Endometrial microvascular endothelial cells (primary cell): ENCODE measurements around the gene ANTXR2. TPM values are rescaled to one million over a fixed set of nuclear protein-coding genes. Genes with fewer than 3 reads are reported as not detected.

Source experiments
- in situ Hi-C: cut with HindIII; loops from 2 replicates; pipeline ENCODE4 v1.10.0; 2017; ENCODE audit warnings: low sequenced_read_pairs, low pct_unique_long_range_greater_than_20kb; ENCODE audit errors: inconsistent ontology term
- total RNA-seq: library from RNA; depleted of rRNA; stranded (reverse); fragments of >200 nt; gene quantifications from one replicate; pipeline ENCODE4 v1.2.3, GENCODE V29; 2015; ENCODE audit errors: inconsistent ontology term

The ANTXR2 gene
- total RNA-seq, 1 donor from 2014 or later = 28.5 TPM

GRCh38 chr4:79958466-79959264, 114.4 kb downstream of the ANTXR2 start:
- in situ Hi-C loops = no loop called here

GRCh38 chr4:79949178-79949577, 123.9 kb downstream of the ANTXR2 start:
- in situ Hi-C loops = no loop called here

GRCh38 chr4:79948739-79949138, 124.3 kb downstream of the ANTXR2 start:
- in situ Hi-C loops = no loop called here

- in situ Hi-C loops = no loop called here
Observed at GRCh38 chr4:79948261-79948660, 124.8 kb downstream of the ANTXR2 start.

GRCh38 chr4:79947386-79947785, 125.6 kb downstream of the ANTXR2 start:
- in situ Hi-C loops = no loop called here

- in situ Hi-C loops = no loop called here
Observed at GRCh38 chr4:79935274-79935673, 137.8 kb downstream of the ANTXR2 start.

GRCh38 chr4:79934660-79935059, 138.4 kb downstream of the ANTXR2 start:
- in situ Hi-C loops = no loop called here

GRCh38 chr4:79927931-79928330, 145.1 kb downstream of the ANTXR2 start:
- in situ Hi-C loops = no loop called here

GRCh38 chr4:79923281-79923680, 149.7 kb downstream of the ANTXR2 start:
- in situ Hi-C loops = no loop called here

- in situ Hi-C loops = no loop called here
Observed at GRCh38 chr4:79922011-79922410, 151.0 kb downstream of the ANTXR2 start.

- in situ Hi-C loops = no loop called here
Observed at GRCh38 chr4:79920163-79920853, 152.7 kb downstream of the ANTXR2 start.

- in situ Hi-C loops = no loop called here
Observed at GRCh38 chr4:79918292-79918691, 154.7 kb downstream of the ANTXR2 start.

GRCh38 chr4:79917246-79917645, 155.8 kb downstream of the ANTXR2 start:
- in situ Hi-C loops = no loop called here

GRCh38 chr4:79915246-79915645, 157.8 kb downstream of the ANTXR2 start:
- in situ Hi-C loops = no loop called here

- in situ Hi-C loops = no loop called here
Observed at GRCh38 chr4:79913581-79913980, 159.4 kb downstream of the ANTXR2 start.

- in situ Hi-C loops = no loop called here
Observed at GRCh38 chr4:79907001-79907400, 166.0 kb downstream of the ANTXR2 start.

GRCh38 chr4:79906303-79906702, 166.7 kb downstream of the ANTXR2 start:
- in situ Hi-C loops = no loop called here

GRCh38 chr4:79905212-79905611, 167.8 kb downstream of the ANTXR2 start:
- in situ Hi-C loops = no loop called here

- in situ Hi-C loops = no loop called here
Observed at GRCh38 chr4:79904331-79904730, 168.7 kb downstream of the ANTXR2 start.

GRCh38 chr4:79900182-79900581, 172.8 kb downstream of the ANTXR2 start:
- in situ Hi-C loops = no loop called here
